Fibroblast of lung (primary cell): ENCODE data around the gene TSLP. TPM values are rescaled to one million over a fixed set of nuclear protein-coding genes. Genes with fewer than 3 reads are reported as not detected.
A peak's percentile ranks its signal among the peaks of the same experiment; 100 is the strongest.

Experiments used
- DNase-seq, 2 donors: peaks; one replicate each; pipeline versions ENCODE4 v3.0.0 to v3.0.0-alpha.2; 2010; ENCODE audit warnings: low read depth in 2 of 2
- H2AFZ ChIP-seq: 2 replicates; pipeline ENCODE4 v1.5.1; 2012; ENCODE audit warnings: low read length, control low read depth, inconsistent platforms
- H3K27ac ChIP-seq: 2 replicates; pipeline ENCODE4 v1.5.1; 2011; ENCODE audit warnings: low read length, control low read depth; ENCODE audit not compliant: insufficient read depth
- H3K27me3 ChIP-seq: 2 replicates; pipeline ENCODE4 v1.5.1; 2011; ENCODE audit warnings: mild to moderate bottlenecking, low read length; ENCODE audit not compliant: control insufficient read depth, insufficient read depth
- H3K36me3 ChIP-seq: 2 replicates; pipeline ENCODE4 v1.5.1; 2011; ENCODE audit warnings: low read length; ENCODE audit not compliant: control insufficient read depth, insufficient read depth
- H3K4me1 ChIP-seq: 2 replicates; pipeline ENCODE4 v1.5.1; 2011; ENCODE audit warnings: low read length; ENCODE audit not compliant: control insufficient read depth, insufficient read depth; ENCODE audit errors: extremely low read depth
- H3K4me2 ChIP-seq: 2 replicates; pipeline ENCODE4 v1.5.1; 2011; ENCODE audit warnings: low read length, control low read depth; ENCODE audit not compliant: insufficient read depth; ENCODE audit errors: extremely low read depth
- H3K4me3 ChIP-seq, 4 experiments: fragments of 200-600 bp in 1 of 4; sonication (generic) in 1 of 4; replicated peaks in 1 of 4; 2 replicates each; pipeline ENCODE4 v1.5.1; 2011 to 2016; ENCODE audit warnings: low read length in 4 of 4, low read depth in 3 of 4, mild to moderate bottlenecking in 3 of 4, control low read depth in 2 of 4, inconsistent platforms in 1 of 4, mixed read lengths in 1 of 4; ENCODE audit not compliant: insufficient read depth in 1 of 4; ENCODE audit errors: control extremely low read depth in 1 of 4
- H3K79me2 ChIP-seq: 2 replicates; pipeline ENCODE4 v1.5.1; 2012; ENCODE audit warnings: mild to moderate bottlenecking, low read length, inconsistent platforms; ENCODE audit not compliant: control insufficient read depth, insufficient read depth
- H3K9ac ChIP-seq: 2 replicates; pipeline ENCODE4 v1.5.1; 2011; ENCODE audit warnings: mild to moderate bottlenecking, low read length, control low read depth; ENCODE audit not compliant: insufficient read depth
- H3K9me3 ChIP-seq: 2 replicates; pipeline ENCODE4 v1.5.1; 2012; ENCODE audit warnings: low read depth, low read length; ENCODE audit not compliant: control insufficient read depth, insufficient read depth
- H4K20me1 ChIP-seq: 2 replicates; pipeline ENCODE4 v1.5.1; 2011; ENCODE audit warnings: low read length; ENCODE audit not compliant: control insufficient read depth, insufficient read depth; ENCODE audit errors: extremely low read depth
- EZH2 ChIP-seq: IDR thresholded peaks from 2 replicates; pipeline ENCODE4 v1.5.1; 2012; ENCODE audit warnings: low read length, control low read depth, mild to moderate bottlenecking; ENCODE audit errors: missing control alignments
- polyA minus RNA-seq: library from RNA; depleted of rRNA, polyadenylated mRNA; stranded (reverse); fragments of >200 nt; gene quantifications from 2 replicates; pipeline ENCODE4 v1.2.3, GENCODE V29; 2011; ENCODE audit warnings: low replicate concordance
- polyA plus RNA-seq, 2 donors: library from polyadenylated mRNA; depleted of rRNA in 1 of 2; stranded (reverse) in 1 of 2; unstranded in 1 of 2; fragments of >200 nt; gene quantifications; 2 replicates each; pipeline ENCODE4 v1.2.1, GENCODE V29; 2011 to 2012; ENCODE audit warnings: missing spikeins in 1 of 2
- total RNA-seq: library from RNA; depleted of rRNA; stranded (reverse); fragments of >200 nt; gene quantifications from 2 replicates; pipeline ENCODE4 v1.2.1, GENCODE V29; 2014
- TF ChIP-seq, protein P1 (sequence below), 2 donors: IDR thresholded peaks in 1 of 2; conservative IDR thresholded peaks in 1 of 2; 1 replicate in 1 of 2; 2 replicates in 1 of 2; pipeline ENCODE4 v1.5.1; 2011 to 2012; ENCODE audit warnings: low read length in 2 of 2, control low read depth in 1 of 2, inconsistent platforms in 1 of 2, low read depth in 1 of 2, mild to moderate bottlenecking in 1 of 2

TSLP gene
- total RNA-seq: 9.2 and 18.7 TPM in 2 replicates
- polyA plus RNA-seq: 4.6 and 20.6 TPM in 2 replicates
- 3.7 and 15.2 TPM in 2 replicates for polyA plus RNA-seq (2012)
- 0.24 and 3.5 TPM in 2 replicates for polyA minus RNA-seq

DNA sequence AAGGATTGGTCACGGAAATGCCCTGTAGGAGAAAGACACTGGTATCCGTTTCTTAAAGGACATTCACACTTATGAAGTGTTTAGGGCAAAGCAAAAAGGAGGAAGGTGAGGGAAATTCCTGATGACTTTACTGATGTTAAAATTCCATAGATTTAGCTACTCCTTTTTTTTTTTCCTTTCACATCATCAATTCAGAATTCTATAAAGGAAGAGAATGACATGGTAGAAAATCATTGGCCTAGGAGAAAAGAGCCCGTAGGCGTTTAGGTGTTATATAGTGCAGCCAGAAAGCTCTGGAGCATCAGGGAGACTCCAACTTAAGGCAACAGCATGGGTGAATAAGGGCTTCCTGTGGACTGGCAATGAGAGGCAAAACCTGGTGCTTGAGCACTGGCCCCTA is at the start of gene TSLP:
TSLP (plus strand) TSS at position 301 of the 400 bp plus-strand sequence. CDS start 178 bp downstream, outside the sequence.
- Histone ChIP-seq H2AFZ (no peak within 1 kb of the TSS), H3K4me2 (peak within 1 kb of the TSS; percentile 74), H3K9ac (no peak within 1 kb of the TSS), H3K27me3 (no peaks in the 10 kb centered on the region), H3K27ac (no peak within 1 kb of the TSS), H3K9me3 (no peaks in the 10 kb centered on the region), H3K4me3 (peak within 1 kb of the TSS in 2 of 4 experiments; percentile 79 to 87), H3K4me1 (peaks cover 20% of the 10 kb centered on the region), H3K36me3 (no peaks in the 10 kb centered on the region), H4K20me1 (no peaks in the 10 kb centered on the region), H3K79me2 (peaks cover 8% of the 10 kb centered on the region)
- no peak for DNase-seq
- TF ChIP-seq, protein P1, sequence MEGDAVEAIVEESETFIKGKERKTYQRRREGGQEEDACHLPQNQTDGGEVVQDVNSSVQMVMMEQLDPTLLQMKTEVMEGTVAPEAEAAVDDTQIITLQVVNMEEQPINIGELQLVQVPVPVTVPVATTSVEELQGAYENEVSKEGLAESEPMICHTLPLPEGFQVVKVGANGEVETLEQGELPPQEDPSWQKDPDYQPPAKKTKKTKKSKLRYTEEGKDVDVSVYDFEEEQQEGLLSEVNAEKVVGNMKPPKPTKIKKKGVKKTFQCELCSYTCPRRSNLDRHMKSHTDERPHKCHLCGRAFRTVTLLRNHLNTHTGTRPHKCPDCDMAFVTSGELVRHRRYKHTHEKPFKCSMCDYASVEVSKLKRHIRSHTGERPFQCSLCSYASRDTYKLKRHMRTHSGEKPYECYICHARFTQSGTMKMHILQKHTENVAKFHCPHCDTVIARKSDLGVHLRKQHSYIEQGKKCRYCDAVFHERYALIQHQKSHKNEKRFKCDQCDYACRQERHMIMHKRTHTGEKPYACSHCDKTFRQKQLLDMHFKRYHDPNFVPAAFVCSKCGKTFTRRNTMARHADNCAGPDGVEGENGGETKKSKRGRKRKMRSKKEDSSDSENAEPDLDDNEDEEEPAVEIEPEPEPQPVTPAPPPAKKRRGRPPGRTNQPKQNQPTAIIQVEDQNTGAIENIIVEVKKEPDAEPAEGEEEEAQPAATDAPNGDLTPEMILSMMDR (conservative IDR thresholded peaks at IDR 0.05 in 1 of 2, IDR thresholded peaks at IDR 0.05 in 1 of 2; ENCODE audit: low read depth in 1 of 2, low read length in 2 of 2): no peak

DNA sequence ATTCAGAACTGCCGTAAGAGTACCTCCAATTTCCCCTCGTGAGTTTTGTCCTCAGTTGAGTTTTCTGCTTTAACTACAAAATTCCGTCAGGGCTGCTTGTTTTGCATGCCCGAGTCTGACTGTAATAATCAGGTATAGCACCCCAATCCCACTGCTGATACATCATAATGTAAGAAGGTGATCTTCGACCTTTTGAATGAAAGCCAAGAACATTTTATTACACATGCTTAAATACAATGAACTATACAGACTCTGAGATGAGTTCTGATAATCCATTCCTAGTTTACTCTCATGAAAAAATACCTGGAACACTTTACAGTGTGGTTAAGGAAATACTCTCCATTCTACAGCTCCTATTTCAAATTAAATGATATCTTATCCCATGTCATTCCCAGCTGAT is 49.2 kb upstream of the TSLP start:
- H3K79me2 ChIP-seq: no peaks in the 10 kb centered on the region
- no peak overlapping the region for H3K27ac ChIP-seq
- H3K9me3 ChIP-seq: no peaks in the 10 kb centered on the region
- H3K27me3 ChIP-seq: no peaks in the 10 kb centered on the region
- H2AFZ ChIP-seq: no peak overlapping the region
- no peak overlapping the region for H3K4me2 ChIP-seq
- TF ChIP-seq EZH2: no peak
- TF ChIP-seq, protein P1 (conservative IDR thresholded peaks at IDR 0.05 in 1 of 2, IDR thresholded peaks at IDR 0.05 in 1 of 2; ENCODE audit: low read depth in 1 of 2, low read length in 2 of 2): no peak
- H3K4me1 ChIP-seq: no peaks in the 10 kb centered on the region
- H4K20me1 ChIP-seq: no peaks in the 10 kb centered on the region
- H3K36me3 ChIP-seq: no peaks in the 10 kb centered on the region
- no peak overlapping the region for H3K9ac ChIP-seq
- DNase-seq: no peak
- H3K4me3 ChIP-seq: no peak overlapping the region

DNA sequence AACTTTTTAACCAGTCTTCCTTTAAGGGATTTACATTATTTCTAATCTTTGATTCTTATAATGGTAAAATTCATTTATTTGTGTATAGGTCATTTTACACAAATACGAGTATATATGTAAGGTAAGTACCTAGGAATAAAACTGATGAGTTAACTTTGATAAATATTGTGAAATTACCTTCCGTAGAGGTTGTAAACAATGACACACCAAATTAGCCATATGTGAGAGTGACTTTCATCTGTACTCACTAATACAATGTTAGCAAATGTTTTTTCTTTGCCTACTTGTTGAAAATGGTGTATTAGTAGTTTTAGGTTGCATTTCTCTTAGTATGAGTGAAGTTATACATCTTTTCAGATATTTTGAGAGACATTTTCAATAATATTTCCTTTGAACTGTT is 42.6 kb upstream of the TSLP start:
- H4K20me1 ChIP-seq: no peaks in the 10 kb centered on the region
- TF ChIP-seq, protein P1 (conservative IDR thresholded peaks at IDR 0.05 in 1 of 2, IDR thresholded peaks at IDR 0.05 in 1 of 2; ENCODE audit: low read depth in 1 of 2, low read length in 2 of 2): no peak
- no peak for TF ChIP-seq EZH2
- H3K4me1 ChIP-seq: no peaks in the 10 kb centered on the region
- no peak overlapping the region for H3K27ac ChIP-seq
- H3K4me3 ChIP-seq: no peak overlapping the region
- H3K79me2 ChIP-seq: no peaks in the 10 kb centered on the region
- H3K9me3 ChIP-seq: no peaks in the 10 kb centered on the region
- H2AFZ ChIP-seq: no peak overlapping the region
- H3K36me3 ChIP-seq: no peaks in the 10 kb centered on the region
- no peak overlapping the region for H3K9ac ChIP-seq
- DNase-seq: no peak
- no peak overlapping the region for H3K4me2 ChIP-seq
- no peaks in the 10 kb centered on the region for H3K27me3 ChIP-seq
